WERI-Rb-1 (cell line): ENCODE data around the gene FBXO22.
"Not testable (repeated sequence)": the region's sequence is repeated elsewhere in the genome, so short reads cannot be mapped to it uniquely, and the experiment has no call there.

Experiments used
- DNase-seq: peaks from one replicate; pipeline ENCODE4 v3.0.0-alpha.2; 2020
- H3K27ac ChIP-seq: fragments of 250-450 bp; sonication (Bioruptor Pico); 2 replicates; pipeline ENCODE4 v1.5.1; 2020; ENCODE audit warnings: mild to moderate bottlenecking, moderate library complexity
- H3K27me3 ChIP-seq: fragments of 250-450 bp; sonication (Bioruptor Pico); 2 replicates; pipeline ENCODE4 v1.5.1; 2021; ENCODE audit warnings: mild to moderate bottlenecking, low read depth, moderate library complexity; ENCODE audit not compliant: insufficient read depth, severe bottlenecking
- H3K36me3 ChIP-seq: fragments of 250-450 bp; sonication (Bioruptor Pico); 2 replicates; pipeline ENCODE4 v1.5.1; 2020; ENCODE audit warnings: mild to moderate bottlenecking, moderate library complexity
- H3K4me3 ChIP-seq: 2 replicates; pipeline ENCODE4 v1.5.1; 2011; ENCODE audit warnings: low read depth, mild to moderate bottlenecking, control low read depth, low read length
- H3K9me3 ChIP-seq: fragments of 250-450 bp; sonication (Bioruptor Pico); 2 replicates; pipeline ENCODE4 v1.5.1; 2021; ENCODE audit warnings: mild to moderate bottlenecking, moderate library complexity; ENCODE audit not compliant: severe bottlenecking
- CTCF ChIP-seq: IDR thresholded peaks from 2 replicates; pipeline ENCODE4 v1.5.1; 2011; ENCODE audit warnings: low read depth, mild to moderate bottlenecking, control low read depth, inconsistent platforms, low read length

The FBXO22 gene

DNA sequence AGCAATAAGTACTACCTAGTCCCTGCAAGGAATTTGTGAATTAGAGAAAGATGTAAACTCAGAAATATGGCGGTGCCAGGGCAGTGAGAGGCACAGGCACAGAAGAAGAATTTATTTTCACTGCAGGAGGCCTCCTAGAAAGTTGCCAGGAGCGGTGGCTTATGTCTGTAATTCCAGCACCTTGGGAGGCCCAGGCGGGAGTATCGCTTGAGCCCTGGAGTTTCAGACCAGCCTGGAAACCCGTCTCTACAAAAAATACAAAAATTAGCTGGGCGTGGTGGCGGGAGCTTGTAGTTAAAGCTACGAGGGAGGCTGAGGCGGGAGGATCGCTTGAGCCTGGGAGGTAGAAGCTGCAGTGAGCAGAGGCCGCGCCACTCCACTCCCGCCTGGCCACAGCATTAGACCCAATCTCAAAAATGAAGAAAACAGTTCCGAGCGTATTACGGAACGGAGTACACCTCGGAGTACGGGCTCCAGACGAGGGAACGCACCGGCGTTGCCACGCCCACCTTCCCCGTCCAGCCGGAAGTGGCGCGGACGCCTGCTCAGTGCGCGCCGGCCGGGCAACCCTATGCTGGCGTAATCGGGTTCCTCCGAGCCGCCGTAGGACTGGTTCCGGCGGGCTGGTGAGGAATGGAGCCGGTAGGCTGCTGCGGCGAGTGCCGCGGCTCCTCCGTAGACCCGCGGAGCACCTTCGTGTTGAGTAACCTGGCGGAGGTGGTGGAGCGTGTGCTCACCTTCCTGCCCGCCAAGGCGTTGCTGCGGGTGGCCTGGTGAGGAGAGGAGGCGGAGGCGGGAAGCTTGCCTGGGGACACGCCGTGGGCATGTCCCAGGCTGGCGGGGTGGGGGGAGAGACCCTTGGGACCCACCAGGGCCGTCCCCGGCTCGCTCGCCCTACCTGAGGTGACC lies at the start of gene FBXO22:
Gene FBXO22 (plus strand): TSS at position 548 of the 909 bp plus-strand sequence. CDS start 86 bp downstream, at position 634.
- H3K27ac ChIP-seq: peak within 1 kb of the TSS; percentile 99
- peak within 1 kb of the TSS; percentile 87 for H3K4me3 ChIP-seq
- peaks cover 50% of the 10 kb centered on the region for H3K36me3 ChIP-seq
- TF ChIP-seq CTCF: no peak
- no peaks in the 10 kb centered on the region for H3K9me3 ChIP-seq
- peak; percentile 93 for DNase-seq
- H3K27me3 ChIP-seq: no peaks in the 10 kb centered on the region

DNA sequence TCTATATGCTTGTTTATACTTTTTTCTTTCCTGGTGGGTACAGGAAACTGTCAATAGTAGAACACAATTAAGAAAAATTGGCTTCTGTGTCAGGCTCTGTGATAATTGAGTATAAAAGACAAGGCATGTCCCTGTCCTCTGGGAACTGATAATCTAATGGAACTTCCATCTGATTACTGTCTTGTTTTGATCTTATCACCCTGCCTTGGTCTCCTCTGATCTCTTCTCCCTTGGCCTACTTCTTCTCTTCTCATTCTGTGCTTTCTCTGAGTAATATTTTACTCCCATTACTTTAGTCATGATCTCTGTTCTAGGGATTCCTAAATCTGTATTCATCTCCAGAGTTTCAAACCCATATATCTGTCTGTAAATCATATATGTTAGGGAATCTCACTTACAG lies 45.8 kb upstream of the FBXO22 start:
- Histone ChIP-seq H3K27ac (no peak overlapping the region), H3K4me3 (no peak overlapping the region), H3K9me3 (no peaks in the 10 kb centered on the region), H3K36me3 (peaks cover 43% of the 10 kb centered on the region), H3K27me3 (no peaks in the 10 kb centered on the region)
- DNase-seq: no peak
- no peak for TF ChIP-seq CTCF

DNA sequence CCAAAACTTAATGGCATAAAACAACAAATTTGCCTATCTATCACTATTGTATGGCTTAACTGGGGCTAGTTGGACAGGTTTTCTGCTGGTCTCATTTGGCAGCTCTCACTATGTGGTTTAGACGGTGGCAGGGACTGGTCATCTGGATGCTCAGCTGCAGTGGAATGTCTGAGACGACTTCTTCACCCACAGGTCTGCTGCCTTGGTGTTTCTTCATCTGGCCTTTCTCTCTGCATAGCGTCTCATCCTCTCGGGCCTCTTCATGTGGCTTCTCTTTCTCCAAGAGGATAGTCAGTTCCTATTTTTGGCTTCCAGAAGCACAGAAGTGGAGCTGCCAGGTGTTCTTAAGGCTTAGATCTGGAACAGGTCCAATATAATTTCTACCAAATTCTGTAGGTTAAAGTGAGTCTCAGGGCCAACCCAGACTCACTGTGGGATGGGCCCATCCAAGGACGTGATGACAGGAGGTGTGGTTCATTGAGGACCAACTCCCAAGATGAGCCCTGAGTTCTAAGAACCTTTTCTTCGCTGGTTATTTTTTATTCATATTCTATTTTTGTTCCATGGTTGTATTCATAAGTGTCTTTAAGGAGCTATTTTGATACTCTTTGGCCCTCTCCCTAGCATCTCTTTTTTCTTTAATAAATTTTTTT lies 41.8 kb upstream of the FBXO22 start:
- H3K9me3 ChIP-seq: no peaks in the 10 kb centered on the region
- no peak overlapping the region for H3K27ac ChIP-seq
- H3K27me3 ChIP-seq: no peaks in the 10 kb centered on the region
- H3K4me3 ChIP-seq: no peak overlapping the region
- no peak for TF ChIP-seq CTCF
- DNase-seq: no peak
- peaks cover 32% of the 10 kb centered on the region for H3K36me3 ChIP-seq

DNA sequence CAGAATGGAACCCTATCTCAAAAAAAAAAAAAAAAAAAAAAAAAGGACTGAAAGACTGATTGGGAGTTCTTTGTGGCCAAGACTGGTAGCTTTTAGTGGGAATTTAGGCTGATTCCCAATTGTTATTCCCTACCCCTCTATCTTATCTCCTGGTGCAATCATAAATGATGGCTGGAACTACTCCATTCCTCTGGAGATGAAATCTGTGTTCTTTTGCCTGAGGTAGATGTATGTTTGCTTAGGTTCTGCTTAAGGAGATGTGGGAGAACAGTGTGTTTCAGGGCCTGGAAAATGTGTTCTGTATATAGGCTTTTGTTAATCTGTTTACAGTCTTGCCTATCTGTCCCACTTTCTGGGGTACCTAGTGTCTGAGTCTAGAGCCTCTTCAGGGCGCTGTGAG lies 40.9 kb upstream of the FBXO22 start:
- no peak for DNase-seq
- H3K9me3 ChIP-seq: no peaks in the 10 kb centered on the region
- H3K36me3 ChIP-seq: peaks cover 29% of the 10 kb centered on the region
- H3K4me3 ChIP-seq: no peak overlapping the region
- TF ChIP-seq CTCF: no peak
- H3K27ac ChIP-seq: no peak overlapping the region
- H3K27me3 ChIP-seq: no peaks in the 10 kb centered on the region

DNA sequence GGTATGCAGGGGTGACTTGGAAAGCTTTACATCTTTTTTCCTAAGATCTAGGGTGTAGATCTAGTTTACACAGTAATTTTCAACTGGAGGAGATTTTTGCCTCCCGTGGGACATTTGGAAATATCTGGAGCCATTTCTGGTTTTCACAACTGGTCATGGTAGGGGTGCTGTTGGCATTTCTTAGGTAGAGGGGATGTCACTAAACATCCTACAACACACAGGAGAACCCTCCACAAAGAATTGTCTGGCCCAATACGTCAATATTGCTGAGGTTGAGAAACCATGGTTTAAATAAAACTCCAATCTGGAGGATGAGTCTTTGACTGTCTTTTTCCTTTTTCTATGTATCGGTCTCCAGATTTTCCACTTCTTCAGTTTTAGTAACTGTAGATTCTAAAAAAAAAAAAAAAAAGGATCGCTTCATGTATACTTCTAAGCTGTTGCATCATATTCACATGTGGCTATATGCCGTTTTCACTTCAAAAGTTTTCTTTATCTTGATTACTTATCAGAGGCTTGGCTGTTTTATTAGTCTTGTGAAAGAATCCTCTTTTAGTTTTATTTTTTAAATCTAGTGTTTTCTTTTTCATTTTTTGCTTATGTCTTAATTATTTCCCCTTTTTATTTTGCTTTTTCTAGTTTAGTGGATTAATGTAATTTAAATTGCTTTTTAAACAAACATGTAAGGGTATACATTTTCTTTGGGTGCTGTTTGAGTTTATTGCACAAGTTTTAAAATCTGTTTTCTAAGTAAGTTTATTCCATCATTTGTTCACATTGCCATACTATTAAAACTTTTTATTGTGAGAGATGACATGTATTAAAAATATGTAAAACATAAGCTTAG lies 39.2 kb upstream of the FBXO22 start:
- H3K9me3 ChIP-seq: no peaks in the 10 kb centered on the region
- TF ChIP-seq CTCF: no peak
- H3K4me3 ChIP-seq: no peak overlapping the region
- H3K27me3 ChIP-seq: no peaks in the 10 kb centered on the region
- H3K36me3 ChIP-seq: peaks cover 19% of the 10 kb centered on the region
- H3K27ac ChIP-seq: no peak overlapping the region
- no peak for DNase-seq

DNA sequence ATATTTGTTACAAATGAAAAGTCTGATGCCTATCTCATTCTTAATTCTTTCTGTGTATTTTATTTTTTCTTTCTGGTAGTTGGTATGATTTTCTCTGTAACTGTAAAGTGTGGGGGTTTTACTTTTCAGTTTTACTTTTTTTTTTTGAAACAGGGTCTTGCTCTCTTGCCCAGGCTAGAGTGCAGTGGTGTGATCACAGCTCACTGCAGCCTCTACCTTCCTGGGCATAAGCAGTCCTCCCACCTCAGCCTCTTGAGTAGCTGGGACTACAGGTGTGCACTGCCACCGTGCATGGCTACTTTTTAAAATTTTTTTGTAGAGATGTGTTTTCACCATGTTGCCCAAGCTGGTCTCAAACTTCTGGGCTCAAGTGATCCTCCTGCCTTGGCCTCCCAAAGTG lies 37.6 kb upstream of the FBXO22 start:
- H3K27ac ChIP-seq: not testable (repeated sequence)
- peaks cover 20% of the 10 kb centered on the region for H3K36me3 ChIP-seq

More for the DNA sequence above, 37.6 kb upstream of the FBXO22 start:
- not testable (repeated sequence) for H3K9me3 ChIP-seq, DNase-seq, H3K4me3 ChIP-seq, H3K27me3 ChIP-seq
